Measurements from ENCODE around the gene SH3BP1.
A peak's percentile ranks its signal among the peaks of the same experiment; 100 is the strongest.

GRCh38 chr22:37696657-37697537, 57.4 kb downstream of the SH3BP1 start, which contains the start of gene TRIOBP:
- TF ChIP-seq CTCF (conservative IDR thresholded peaks at IDR 0.05 in 1 of 2, IDR thresholded peaks at IDR 0.05 in 1 of 2; ENCODE audit: low read depth in 1 of 2, low read length in 2 of 2) (peak; percentile 37 to 57), EZH2 (IDR thresholded peaks at IDR 0.05; ENCODE audit: low read length, missing control alignments) (no peak)
